ENCODE results near the gene MEGF11. TPM values are rescaled to one million over a fixed set of nuclear protein-coding genes. Genes with fewer than 3 reads are reported as not detected.

The MEGF11 gene
- polyA plus RNA-seq, 1 of the 3 experiments (the other 2 are of a cell fraction) = not detected

GRCh38 chr15:66270932-66271331, 17.4 kb upstream of the MEGF11 start:
- Histone ChIP-seq H4K20me1 (ENCODE audit: insufficient read depth) (no peaks in the 10 kb centered on the region), H3K27ac (ENCODE audit: low read depth in 2 of 2, low read length in 1 of 2) (no peak overlapping the region), H3K36me3 (replicated peaks in 1 of 2; ENCODE audit: control insufficient read depth in 1 of 2, insufficient read depth in 2 of 2, low read length in 1 of 2) (no peaks in the 10 kb centered on the region), H3K27me3 (ENCODE audit: insufficient read depth) (no peaks in the 10 kb centered on the region), H3K9ac (no peak overlapping the region), H3K4me1 (ENCODE audit: control insufficient read depth in 1 of 2, insufficient read depth in 2 of 2, low read depth in 1 of 2, low read length in 1 of 2) (no peaks in the 10 kb centered on the region; a peak in 1 of 4 replicates), H3F3A (replicated peaks; ENCODE audit: insufficient read depth) (peaks cover 3% of the 10 kb centered on the region), H3K9me3 (no peaks in the 10 kb centered on the region), H3K4me2 (no peak overlapping the region), H3K4me3 (ENCODE audit: low read depth in 2 of 2, low read length in 1 of 2) (no peak overlapping the region), H3K79me2 (ENCODE audit: insufficient read depth) (no peaks in the 10 kb centered on the region), H3K9me2 (no peaks in the 10 kb centered on the region), H2AFZ (ENCODE audit: low read depth) (no peak overlapping the region)
- DNase-seq = no peak
- WGBS (ENCODE audit: low lambda C conversion rate) = 62% methylated on average over 6 of the region's 6 CpGs
- CTCF ChIA-PET = interaction anchor here (1.4 to 2.1 kb wide), 2 partner anchors 16 to 353 kb away, joined by 5 to 6 read pairs; no protein-coding TSS in a partner anchor
- POLR2A ChIA-PET = no interaction called here
- TF ChIP-seq POLR2AphosphoS5 (IDR thresholded peaks at IDR 0.05; ENCODE audit: low read depth, low read length) = no peak
- TF ChIP-seq MEF2A (IDR thresholded peaks at IDR 0.05; ENCODE audit: borderline replicate concordance, low read depth) = no peak
- TF ChIP-seq ELF1 (IDR thresholded peaks at IDR 0.05) = no peak
- no peak for TF ChIP-seq FOSL2 (IDR thresholded peaks at IDR 0.05; ENCODE audit: borderline replicate concordance, low read depth)
- TF ChIP-seq JUND (IDR thresholded peaks at IDR 0.05) = no peak
- no peak for TF ChIP-seq EP300 (IDR thresholded peaks at IDR 0.05; ENCODE audit: borderline replicate concordance in 1 of 2, low read depth in 1 of 2, low read length in 1 of 2)
- no peak for TF ChIP-seq FOXJ3 (CRISPR knock-in tag; IDR thresholded peaks at IDR 0.05)
- TF ChIP-seq MXI1 (IDR thresholded peaks at IDR 0.05; ENCODE audit: low read depth, low read length) = no peak
- no peak for TF ChIP-seq YY1 (IDR thresholded peaks at IDR 0.05; ENCODE audit: low read depth)
- no peak for TF ChIP-seq NFIC (IDR thresholded peaks at IDR 0.05; ENCODE audit: borderline replicate concordance)
- TF ChIP-seq USF1 (IDR thresholded peaks at IDR 0.05; ENCODE audit: borderline replicate concordance, low read depth) = no peak
- TF ChIP-seq USF2 (IDR thresholded peaks at IDR 0.05; ENCODE audit: borderline replicate concordance, low read depth, low read length) = no peak
- no peak for TF ChIP-seq MAX (IDR thresholded peaks at IDR 0.05; ENCODE audit: low read depth)
- TF ChIP-seq PBX3 (IDR thresholded peaks at IDR 0.05) = no peak
- TF ChIP-seq TAF1 (IDR thresholded peaks at IDR 0.05; ENCODE audit: borderline replicate concordance, low read depth, low read length) = no peak
- no peak for TF ChIP-seq RFX5 (IDR thresholded peaks at IDR 0.05; ENCODE audit: low read length)
- TF ChIP-seq RCOR1 (IDR thresholded peaks at IDR 0.05; ENCODE audit: low read length) = no peak
- no peak for TF ChIP-seq REST (IDR thresholded peaks at IDR 0.05; ENCODE audit: low read depth, low read length)
- no peak for TF ChIP-seq GATA2 (CRISPR knock-in tag; IDR thresholded peaks at IDR 0.05)
- no peak for TF ChIP-seq ZBTB33 (IDR thresholded peaks at IDR 0.05; ENCODE audit: borderline replicate concordance, low read depth)
